Left hindlimb (tissue), 1 donor: ENCODE results near the gene CATSPER1.
"Not testable (repeated sequence)": the region's sequence is repeated elsewhere in the genome, so short reads cannot be mapped to it uniquely, and the experiment has no call there.

Experiments
- DNase-seq: peaks from one replicate; pipeline ENCODE4 v3.0.0-alpha.2; 2018

Gene CATSPER1

GRCh38 chr11:66051766-66052663, 25.7 kb upstream of the CATSPER1 start, which contains the start of gene SF3B2:
Gene SF3B2, plus strand, starts transcription at chr11:66052364. Its CDS starts 21 bp downstream, at chr11:66052385.
- peak; percentile 98 for DNase-seq

GRCh38 chr11:66051371-66051765, 25.1 kb upstream of the CATSPER1 start:
- no peak for DNase-seq

- DNase-seq: no peak
Observed at GRCh38 chr11:66050581-66051231, 24.4 kb upstream of the CATSPER1 start.

GRCh38 chr11:66048547-66049323, 22.5 kb upstream of the CATSPER1 start, which contains the start of gene GAL3ST3:
Gene GAL3ST3, minus strand, starts transcription at chr11:66049161. Its CDS starts 3,746 bp downstream, at chr11:66045415.
- no peak for DNase-seq

GRCh38 chr11:66047541-66048365, 21.5 kb upstream of the CATSPER1 start:
- DNase-seq: no peak

GRCh38 chr11:66046901-66047300, 20.6 kb upstream of the CATSPER1 start:
- DNase-seq: no peak

- peak; percentile 73 for DNase-seq
Observed at GRCh38 chr11:66045177-66045639, 18.9 kb upstream of the CATSPER1 start.

- no peak for DNase-seq
Observed at GRCh38 chr11:66044757-66045156, 18.5 kb upstream of the CATSPER1 start.

- DNase-seq: no peak
Observed at GRCh38 chr11:66042996-66043906, 17.0 kb upstream of the CATSPER1 start.

GRCh38 chr11:66042227-66042995, 16.1 kb upstream of the CATSPER1 start:
- no peak for DNase-seq

- DNase-seq: no peak
Observed at GRCh38 chr11:66039765-66040164, 13.5 kb upstream of the CATSPER1 start.

GRCh38 chr11:66037327-66037726, 11.0 kb upstream of the CATSPER1 start:
- no peak for DNase-seq

- no peak for DNase-seq
Observed at GRCh38 chr11:66036334-66036710, 10.0 kb upstream of the CATSPER1 start.

- DNase-seq: no peak
Observed at GRCh38 chr11:66035653-66036333, 9.5 kb upstream of the CATSPER1 start.

- DNase-seq: no peak
Observed at GRCh38 chr11:66032957-66033735, 6.9 kb upstream of the CATSPER1 start.

- not testable (repeated sequence) for DNase-seq
Observed at GRCh38 chr11:66023186-66023440, 3.2 kb downstream of the CATSPER1 start.

GRCh38 chr11:66022401-66023185, 3.7 kb downstream of the CATSPER1 start:
- DNase-seq: peak; percentile 68
